ENCODE measurements around the gene PRUNE1.

DNA sequence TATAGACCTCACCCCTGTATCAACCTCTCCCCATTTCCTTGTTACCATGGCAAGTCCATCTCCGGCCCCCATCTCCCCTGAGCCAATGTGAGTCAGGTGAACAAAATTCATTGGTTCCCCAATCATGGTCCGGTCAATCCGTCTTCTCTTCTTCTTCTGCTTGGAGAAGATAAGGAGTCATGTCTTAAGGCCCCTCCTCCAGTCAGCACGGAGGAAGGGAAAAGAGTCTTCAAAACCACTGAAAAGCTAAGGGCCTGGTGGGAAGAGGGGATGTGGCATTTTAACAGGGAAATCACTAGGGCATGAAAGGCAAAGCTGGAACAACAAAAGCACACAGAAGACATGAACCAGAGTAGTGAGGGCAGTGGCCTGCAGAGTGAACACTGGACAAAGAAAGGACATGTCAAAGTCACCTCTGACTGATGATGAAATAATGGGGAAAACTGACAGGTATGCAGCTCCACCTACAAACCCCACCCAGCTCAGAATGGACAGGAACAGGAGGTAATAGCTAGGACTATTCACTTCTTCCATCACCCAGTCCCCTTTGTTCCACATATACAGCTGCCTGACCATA, 46.8 kb downstream of the PRUNE1 start:
- TF ChIP-seq, protein P1, sequence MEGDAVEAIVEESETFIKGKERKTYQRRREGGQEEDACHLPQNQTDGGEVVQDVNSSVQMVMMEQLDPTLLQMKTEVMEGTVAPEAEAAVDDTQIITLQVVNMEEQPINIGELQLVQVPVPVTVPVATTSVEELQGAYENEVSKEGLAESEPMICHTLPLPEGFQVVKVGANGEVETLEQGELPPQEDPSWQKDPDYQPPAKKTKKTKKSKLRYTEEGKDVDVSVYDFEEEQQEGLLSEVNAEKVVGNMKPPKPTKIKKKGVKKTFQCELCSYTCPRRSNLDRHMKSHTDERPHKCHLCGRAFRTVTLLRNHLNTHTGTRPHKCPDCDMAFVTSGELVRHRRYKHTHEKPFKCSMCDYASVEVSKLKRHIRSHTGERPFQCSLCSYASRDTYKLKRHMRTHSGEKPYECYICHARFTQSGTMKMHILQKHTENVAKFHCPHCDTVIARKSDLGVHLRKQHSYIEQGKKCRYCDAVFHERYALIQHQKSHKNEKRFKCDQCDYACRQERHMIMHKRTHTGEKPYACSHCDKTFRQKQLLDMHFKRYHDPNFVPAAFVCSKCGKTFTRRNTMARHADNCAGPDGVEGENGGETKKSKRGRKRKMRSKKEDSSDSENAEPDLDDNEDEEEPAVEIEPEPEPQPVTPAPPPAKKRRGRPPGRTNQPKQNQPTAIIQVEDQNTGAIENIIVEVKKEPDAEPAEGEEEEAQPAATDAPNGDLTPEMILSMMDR (conservative IDR thresholded peaks at IDR 0.05; ENCODE audit: low read length): no peak
- TF ChIP-seq EZH2phosphoT487 (IDR thresholded peaks at IDR 0.05; ENCODE audit: borderline replicate concordance, low read depth, low read length): no peak

All from OCI-LY7 (cell line).